Measurements from ENCODE around the gene BCL7B. TPM values are rescaled to one million over a fixed set of nuclear protein-coding genes. Genes with fewer than 3 reads are reported as not detected.

Gene BCL7B
- total RNA-seq, 1 experiment from 2014 or later: 95.4 TPM

- H3K27me3 ChIP-seq (ENCODE audit: control insufficient read depth, insufficient read depth, low read length): no peaks in the 10 kb centered on the region
- H3K4me1 ChIP-seq (ENCODE audit: control insufficient read depth, insufficient read depth, low read length): no peaks in the 10 kb centered on the region
- no peak for TF ChIP-seq SIN3A (IDR thresholded peaks at IDR 0.05; ENCODE audit: borderline replicate concordance, insufficient read depth, low read depth, low read length)
- no peak for TF ChIP-seq POLR2AphosphoS5 (IDR thresholded peaks at IDR 0.05; ENCODE audit: low read depth, low read length)
- no peak for TF ChIP-seq TCF7L2 (IDR thresholded peaks at IDR 0.05; ENCODE audit: low read depth, low read length)
- TF ChIP-seq REST (IDR thresholded peaks at IDR 0.05; ENCODE audit: insufficient read depth in 1 of 2, low read depth in 2 of 2, low read length in 1 of 2): no peak
- no peak for TF ChIP-seq CTCF (IDR thresholded peaks at IDR 0.05)
- peak; percentile 28; the same call in 1 of the 2 replicates for ATAC-seq
- in situ Hi-C loops (cut with HindIII; ENCODE audit: low pct_unique_long_range_greater_than_20kb, low sequenced_read_pairs) (no loop called here), intact Hi-C loops (cut with micrococcal nuclease; ENCODE audit: unreplicated experiment) (no loop called here)
- no peak for DNase-seq (ENCODE audit: low read depth, low spot score)
- peak overlapping the region; percentile 20 to 59 for H3K4me3 ChIP-seq (ENCODE audit: low read depth in 2 of 2, low read length in 2 of 2)
- ChIA-PET CTCF (interaction anchor here (1.6 kb wide), 1 partner anchor 41 kb away, joined by 5 read pairs; no protein-coding TSS in a partner anchor), POLR2A (interaction anchor here (0.6 kb wide), 1 partner anchor 19 kb away, joined by 4 read pairs; no protein-coding TSS in a partner anchor)
- no peak overlapping the region; the same call in 1 of the 2 replicates for H3K27ac ChIP-seq (ENCODE audit: low read length)
- H3K9me3 ChIP-seq (ENCODE audit: control insufficient read depth, insufficient read depth, low read depth, low read length): no peaks in the 10 kb centered on the region
- no peaks in the 10 kb centered on the region; the same call in 1 of the 2 replicates for H3K36me3 ChIP-seq (ENCODE audit: control insufficient read depth, insufficient read depth, low read length)
- no TSS peak for BruUV-seq (replicated peaks)
These were observed 8.3 kb upstream of the BCL7B start for GRCh38 chr7:73565675-73566340.

DNA sequence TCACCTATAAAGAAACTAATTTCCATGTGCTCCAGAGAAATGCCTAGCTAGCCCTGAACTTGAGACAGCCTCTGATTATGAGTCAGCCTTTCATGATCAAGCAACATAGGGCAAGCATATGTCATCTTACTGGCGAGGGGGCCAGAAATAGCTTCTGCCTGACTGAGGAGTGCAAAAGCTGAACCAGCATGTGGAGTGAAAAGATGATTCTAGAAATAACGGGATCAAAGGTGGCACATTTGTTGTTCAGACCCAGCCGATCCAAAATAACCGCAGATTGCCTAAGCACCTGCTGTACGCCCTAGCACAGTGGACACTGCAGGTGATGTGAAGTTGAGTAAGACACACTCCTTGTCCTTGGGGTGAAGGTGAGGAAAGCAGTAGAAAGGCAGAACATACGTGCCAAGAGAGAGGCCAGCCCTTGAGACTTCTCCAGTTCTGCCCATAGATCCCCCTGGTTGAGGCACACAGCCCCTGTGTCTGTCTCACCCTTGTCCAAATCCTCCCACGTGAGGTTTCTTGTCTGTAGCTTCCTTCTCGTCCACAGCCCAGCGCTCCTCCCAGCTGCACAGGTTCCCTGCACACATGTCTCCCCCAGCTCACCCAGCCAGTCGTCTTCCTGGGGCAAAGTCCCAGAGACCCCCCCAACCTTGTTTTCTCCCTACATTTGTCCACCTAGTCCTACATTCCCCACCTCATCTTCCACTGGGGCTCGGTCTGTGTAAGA lies 2.8 kb upstream of the BCL7B start:
- Histone ChIP-seq H3K9me3 (ENCODE audit: control insufficient read depth, insufficient read depth, low read depth, low read length) (no peaks in the 10 kb centered on the region), H3K27me3 (ENCODE audit: control insufficient read depth, insufficient read depth, low read length) (no peaks in the 10 kb centered on the region), H3K27ac (ENCODE audit: low read length) (no peak overlapping the region), H3K4me3 (ENCODE audit: low read depth in 2 of 2, low read length in 2 of 2) (no peak overlapping the region), H3K36me3 (ENCODE audit: control insufficient read depth, insufficient read depth, low read length) (no peaks in the 10 kb centered on the region), H3K4me1 (ENCODE audit: control insufficient read depth, insufficient read depth, low read length) (peaks cover 11% of the 10 kb centered on the region)
- POLR2A ChIA-PET: no interaction called here
- ATAC-seq (no peak), DNase-seq (ENCODE audit: low read depth, low spot score) (peak; percentile 42)
- CTCF ChIA-PET: no interaction called here
- intact Hi-C loops (cut with micrococcal nuclease; ENCODE audit: unreplicated experiment) (no loop called here), in situ Hi-C loops (cut with HindIII; ENCODE audit: low pct_unique_long_range_greater_than_20kb, low sequenced_read_pairs) (no loop called here)
- no peak for TF ChIP-seq CTCF (IDR thresholded peaks at IDR 0.05)
- no peak for TF ChIP-seq SIN3A (IDR thresholded peaks at IDR 0.05; ENCODE audit: borderline replicate concordance, insufficient read depth, low read depth, low read length)
- TF ChIP-seq POLR2AphosphoS5 (IDR thresholded peaks at IDR 0.05; ENCODE audit: low read depth, low read length): no peak
- no peak for TF ChIP-seq TCF7L2 (IDR thresholded peaks at IDR 0.05; ENCODE audit: low read depth, low read length)
- no peak for TF ChIP-seq REST (IDR thresholded peaks at IDR 0.05; ENCODE audit: insufficient read depth in 1 of 2, low read depth in 2 of 2, low read length in 1 of 2)
- no TSS peak for BruUV-seq (replicated peaks)

Data from Panc1 (cell line).